ENCODE results near the gene BGN. TPM values are rescaled to one million over a fixed set of nuclear protein-coding genes. Genes with fewer than 3 reads are reported as not detected.

The BGN gene
- total RNA-seq, 1 experiment from 2014 or later: 0.37 TPM

DNA sequence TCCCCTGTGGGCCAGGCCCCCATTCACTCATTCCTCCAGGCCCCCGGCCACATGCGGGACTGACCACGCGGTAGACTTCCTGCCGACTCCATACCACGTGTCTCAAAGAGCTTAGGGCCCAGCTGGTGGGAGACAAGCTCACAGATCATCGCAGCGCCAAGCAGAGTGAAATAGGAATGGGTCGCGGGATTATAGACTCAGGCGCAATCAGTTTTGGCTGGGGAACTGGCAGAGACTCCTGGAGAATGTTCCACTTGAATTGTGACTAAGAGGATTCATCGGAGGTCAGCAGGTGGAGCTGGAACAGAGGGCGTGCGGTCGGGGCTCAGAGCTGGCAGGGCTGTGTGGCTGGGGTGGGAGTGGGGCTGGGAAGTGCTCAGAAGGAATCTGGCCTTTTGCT is 38.3 kb downstream of the BGN start:
- H3K4me1 ChIP-seq (ENCODE audit: control insufficient read depth in 1 of 2, insufficient read depth in 2 of 2, low read length in 2 of 2): no peaks in the 10 kb centered on the region
- no peak overlapping the region for H2AFZ ChIP-seq (ENCODE audit: low read depth, low read length, poor library complexity, severe bottlenecking)
- intact Hi-C loops (cut with micrococcal nuclease): no loop called here
- H3K36me3 ChIP-seq (ENCODE audit: control insufficient read depth in 1 of 2, insufficient read depth in 2 of 2, low read length in 2 of 2): no peaks in the 10 kb centered on the region
- ATAC-seq (no peak), DNase-seq (ENCODE audit: low read depth, low spot score) (no peak)
- no peaks in the 10 kb centered on the region for H3K9me2 ChIP-seq (ENCODE audit: insufficient read depth)
- no peaks in the 10 kb centered on the region for H4K20me1 ChIP-seq (ENCODE audit: insufficient read depth)
- POLR2A ChIA-PET: no interaction called here
- H3K4me2 ChIP-seq (ENCODE audit: low read length): no peak overlapping the region
- no peaks in the 10 kb centered on the region for H3K79me2 ChIP-seq (ENCODE audit: insufficient read depth, low read length)
- H3K9ac ChIP-seq (ENCODE audit: low read length): no peak overlapping the region
- no TSS peak for BruUV-seq (replicated peaks)
- no peaks in the 10 kb centered on the region for H3K27me3 ChIP-seq (ENCODE audit: insufficient read depth, low read length)
- RAD21 ChIA-PET (ENCODE audit: low non-redundant PET in 1 of 2, low total read pairs in 2 of 2, uncharacterized antibody in 2 of 2, unreplicated experiment in 2 of 2): no interaction called here
- CTCF ChIA-PET: interaction anchor here (1.2 kb wide), 1 partner anchor 135 kb away, joined by 3 read pairs; no protein-coding TSS in a partner anchor
- TF ChIP-seq, protein P1, sequence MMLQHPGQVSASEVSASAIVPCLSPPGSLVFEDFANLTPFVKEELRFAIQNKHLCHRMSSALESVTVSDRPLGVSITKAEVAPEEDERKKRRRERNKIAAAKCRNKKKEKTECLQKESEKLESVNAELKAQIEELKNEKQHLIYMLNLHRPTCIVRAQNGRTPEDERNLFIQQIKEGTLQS (IDR thresholded peaks at IDR 0.05): no peak
- TF ChIP-seq, protein P2, sequence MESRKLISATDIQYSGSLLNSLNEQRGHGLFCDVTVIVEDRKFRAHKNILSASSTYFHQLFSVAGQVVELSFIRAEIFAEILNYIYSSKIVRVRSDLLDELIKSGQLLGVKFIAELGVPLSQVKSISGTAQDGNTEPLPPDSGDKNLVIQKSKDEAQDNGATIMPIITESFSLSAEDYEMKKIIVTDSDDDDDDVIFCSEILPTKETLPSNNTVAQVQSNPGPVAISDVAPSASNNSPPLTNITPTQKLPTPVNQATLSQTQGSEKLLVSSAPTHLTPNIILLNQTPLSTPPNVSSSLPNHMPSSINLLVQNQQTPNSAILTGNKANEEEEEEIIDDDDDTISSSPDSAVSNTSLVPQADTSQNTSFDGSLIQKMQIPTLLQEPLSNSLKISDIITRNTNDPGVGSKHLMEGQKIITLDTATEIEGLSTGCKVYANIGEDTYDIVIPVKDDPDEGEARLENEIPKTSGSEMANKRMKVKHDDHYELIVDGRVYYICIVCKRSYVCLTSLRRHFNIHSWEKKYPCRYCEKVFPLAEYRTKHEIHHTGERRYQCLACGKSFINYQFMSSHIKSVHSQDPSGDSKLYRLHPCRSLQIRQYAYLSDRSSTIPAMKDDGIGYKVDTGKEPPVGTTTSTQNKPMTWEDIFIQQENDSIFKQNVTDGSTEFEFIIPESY (IDR thresholded peaks at IDR 0.05; ENCODE audit: extremely low read depth, insufficient replicate concordance, low read length): no peak
- TF ChIP-seq CBX3 (IDR thresholded peaks at IDR 0.05; ENCODE audit: low read depth) (no peak), EZH2phosphoT487 (IDR thresholded peaks at IDR 0.05; ENCODE audit: borderline replicate concordance) (no peak), ELF1 (IDR thresholded peaks at IDR 0.05; ENCODE audit: borderline replicate concordance, low read depth) (no peak), POLR2A (IDR thresholded peaks at IDR 0.05; ENCODE audit: borderline replicate concordance, extremely low read depth, insufficient read depth, insufficient read length) (no peak), SRF (IDR thresholded peaks at IDR 0.05; ENCODE audit: low read depth) (no peak), JUND (IDR thresholded peaks at IDR 0.05) (no peak), ZFX (IDR thresholded peaks at IDR 0.05) (no peak), CEBPB (IDR thresholded peaks at IDR 0.05; ENCODE audit: low read depth) (no peak), SP1 (IDR thresholded peaks at IDR 0.05; ENCODE audit: low read depth) (no peak), SIN3A (IDR thresholded peaks at IDR 0.05; ENCODE audit: low read depth) (no peak), EGR1 (IDR thresholded peaks at IDR 0.05; ENCODE audit: low read depth) (no peak), FOSL1 (IDR thresholded peaks at IDR 0.05; ENCODE audit: low read depth) (no peak), RAD21 (IDR thresholded peaks at IDR 0.05; ENCODE audit: low read depth) (no peak), YY1 (IDR thresholded peaks at IDR 0.05; ENCODE audit: extremely low read depth, insufficient replicate concordance, low read depth, low read length) (no peak), TCF7L2 (IDR thresholded peaks at IDR 0.05; ENCODE audit: borderline replicate concordance, extremely low read depth, insufficient read depth, insufficient read length) (no peak)
- TF ChIP-seq, protein P3, sequence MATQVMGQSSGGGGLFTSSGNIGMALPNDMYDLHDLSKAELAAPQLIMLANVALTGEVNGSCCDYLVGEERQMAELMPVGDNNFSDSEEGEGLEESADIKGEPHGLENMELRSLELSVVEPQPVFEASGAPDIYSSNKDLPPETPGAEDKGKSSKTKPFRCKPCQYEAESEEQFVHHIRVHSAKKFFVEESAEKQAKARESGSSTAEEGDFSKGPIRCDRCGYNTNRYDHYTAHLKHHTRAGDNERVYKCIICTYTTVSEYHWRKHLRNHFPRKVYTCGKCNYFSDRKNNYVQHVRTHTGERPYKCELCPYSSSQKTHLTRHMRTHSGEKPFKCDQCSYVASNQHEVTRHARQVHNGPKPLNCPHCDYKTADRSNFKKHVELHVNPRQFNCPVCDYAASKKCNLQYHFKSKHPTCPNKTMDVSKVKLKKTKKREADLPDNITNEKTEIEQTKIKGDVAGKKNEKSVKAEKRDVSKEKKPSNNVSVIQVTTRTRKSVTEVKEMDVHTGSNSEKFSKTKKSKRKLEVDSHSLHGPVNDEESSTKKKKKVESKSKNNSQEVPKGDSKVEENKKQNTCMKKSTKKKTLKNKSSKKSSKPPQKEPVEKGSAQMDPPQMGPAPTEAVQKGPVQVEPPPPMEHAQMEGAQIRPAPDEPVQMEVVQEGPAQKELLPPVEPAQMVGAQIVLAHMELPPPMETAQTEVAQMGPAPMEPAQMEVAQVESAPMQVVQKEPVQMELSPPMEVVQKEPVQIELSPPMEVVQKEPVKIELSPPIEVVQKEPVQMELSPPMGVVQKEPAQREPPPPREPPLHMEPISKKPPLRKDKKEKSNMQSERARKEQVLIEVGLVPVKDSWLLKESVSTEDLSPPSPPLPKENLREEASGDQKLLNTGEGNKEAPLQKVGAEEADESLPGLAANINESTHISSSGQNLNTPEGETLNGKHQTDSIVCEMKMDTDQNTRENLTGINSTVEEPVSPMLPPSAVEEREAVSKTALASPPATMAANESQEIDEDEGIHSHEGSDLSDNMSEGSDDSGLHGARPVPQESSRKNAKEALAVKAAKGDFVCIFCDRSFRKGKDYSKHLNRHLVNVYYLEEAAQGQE (IDR thresholded peaks at IDR 0.05; ENCODE audit: low read depth): no peak
- TF ChIP-seq, protein P4, sequence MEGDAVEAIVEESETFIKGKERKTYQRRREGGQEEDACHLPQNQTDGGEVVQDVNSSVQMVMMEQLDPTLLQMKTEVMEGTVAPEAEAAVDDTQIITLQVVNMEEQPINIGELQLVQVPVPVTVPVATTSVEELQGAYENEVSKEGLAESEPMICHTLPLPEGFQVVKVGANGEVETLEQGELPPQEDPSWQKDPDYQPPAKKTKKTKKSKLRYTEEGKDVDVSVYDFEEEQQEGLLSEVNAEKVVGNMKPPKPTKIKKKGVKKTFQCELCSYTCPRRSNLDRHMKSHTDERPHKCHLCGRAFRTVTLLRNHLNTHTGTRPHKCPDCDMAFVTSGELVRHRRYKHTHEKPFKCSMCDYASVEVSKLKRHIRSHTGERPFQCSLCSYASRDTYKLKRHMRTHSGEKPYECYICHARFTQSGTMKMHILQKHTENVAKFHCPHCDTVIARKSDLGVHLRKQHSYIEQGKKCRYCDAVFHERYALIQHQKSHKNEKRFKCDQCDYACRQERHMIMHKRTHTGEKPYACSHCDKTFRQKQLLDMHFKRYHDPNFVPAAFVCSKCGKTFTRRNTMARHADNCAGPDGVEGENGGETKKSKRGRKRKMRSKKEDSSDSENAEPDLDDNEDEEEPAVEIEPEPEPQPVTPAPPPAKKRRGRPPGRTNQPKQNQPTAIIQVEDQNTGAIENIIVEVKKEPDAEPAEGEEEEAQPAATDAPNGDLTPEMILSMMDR (IDR thresholded peaks at IDR 0.05 in 2 of 3, conservative IDR thresholded peaks at IDR 0.05 in 1 of 3; ENCODE audit: borderline replicate concordance in 1 of 3, insufficient read depth in 1 of 3, low read depth in 2 of 3, low read length in 2 of 3): no peak
- no peak overlapping the region for H3K27ac ChIP-seq (ENCODE audit: low read depth, low read length)
- no peak overlapping the region for H3K4me3 ChIP-seq (replicated peaks in 1 of 2; ENCODE audit: low read depth in 1 of 2, low read length in 2 of 2)
- H3K9me3 ChIP-seq (ENCODE audit: control insufficient read depth in 1 of 2, insufficient read depth in 1 of 2, low read depth in 1 of 2, low read length in 2 of 2): no peaks in the 10 kb centered on the region

All from HCT116 (cell line).